Naive thymus-derived CD8-positive, alpha-beta T cell (primary cell): ENCODE results near the gene ELFN2. TPM values are rescaled to one million over a fixed set of nuclear protein-coding genes. Genes with fewer than 3 reads are reported as not detected.
A peak's percentile ranks its signal among the peaks of the same experiment; 100 is the strongest.

Experiments used
- ATAC-seq, 2 donors: fragments of 150-1000 bp; cut with Tn5 transposase in 1 of 2; sonication (Bioruptor Pico), chemical (Tn5 transposase) in 1 of 2; 1 replicate in 1 of 2; 2 replicates in 1 of 2; pipeline ENCODE4 v1.10.0; 2021; ENCODE audit warnings: mild to moderate bottlenecking in 2 of 2, moderate library complexity in 2 of 2
- POLR2A ChIA-PET: fragments of 350-600 bp; sonication (Branson Sonifier 250); formaldehyde crosslinking; loops from one replicate; lab custom pipeline; 2021; ENCODE audit warnings: antibody characterized with exemption; lab: Charles Lee
- DNase-seq, 10 donors: peaks; one replicate each; pipeline versions ENCODE4 v3.0.0 to v3.0.0-alpha.2; 2020 to 2022
- H3K27ac Mint-ChIP-seq, 10 donors: one replicate each; pipeline ENCODE4 v1.8.0; 2020 to 2022; ENCODE audit warnings: mild to moderate bottlenecking in 10 of 10, mixed read lengths in 10 of 10, moderate library complexity in 4 of 10, inconsistent platforms in 1 of 10
- H3K27me3 Mint-ChIP-seq, 5 donors: one replicate each; pipeline ENCODE4 v1.8.0; 2021 to 2022; ENCODE audit warnings: mixed read lengths in 5 of 5
- H3K36me3 Mint-ChIP-seq, 3 donors: one replicate each; pipeline ENCODE4 v1.8.0; 2020 to 2022; ENCODE audit warnings: mixed read lengths in 3 of 3, mild to moderate bottlenecking in 2 of 3, inconsistent platforms in 1 of 3
- H3K4me1 Mint-ChIP-seq, 4 donors: one replicate each; pipeline ENCODE4 v1.8.0; 2021 to 2022; ENCODE audit warnings: mixed read lengths in 4 of 4
- H3K4me3 Mint-ChIP-seq, 10 donors: one replicate each; pipeline ENCODE4 v1.8.0; 2020 to 2022; ENCODE audit warnings: mild to moderate bottlenecking in 10 of 10, mixed read lengths in 10 of 10, moderate library complexity in 6 of 10, inconsistent platforms in 1 of 10
- H3K9me3 Mint-ChIP-seq, 9 donors: one replicate each; pipeline ENCODE4 v1.8.0; 2020 to 2022; ENCODE audit warnings: mixed read lengths in 9 of 9, mild to moderate bottlenecking in 3 of 9, inconsistent platforms in 1 of 9, moderate library complexity in 1 of 9
- polyA plus RNA-seq, 3 donors: library from polyadenylated mRNA; unstranded; fragments of 300-500 nt; fragmentation: Illumina TruSeq; gene quantifications; one replicate each; pipeline ENCODE4 v1.2.3, GENCODE V29; 2021
- total RNA-seq, 8 experiments: library from RNA in 2 of 8; stranded (reverse) in 2 of 8; gene quantifications; one replicate each; pipeline ENCODE4 v1.2.3 and lab custom pipeline; 2021 to 2026

The ELFN2 gene
- total and polyA plus RNA-seq, 5 experiments from 2014 or later, result 0.55 to 0.88 TPM; not detected in 3

- Mint-ChIP-seq H3K9me3 (no peaks in the 10 kb centered on the region), H3K4me3 (no peak overlapping the region), H3K4me1 (peaks cover 0 to 11% (median 2%) of the 10 kb centered on the region in 4 donors), H3K27ac (no peak overlapping the region), H3K27me3 (peaks cover 1 to 22% (median 11%) of the 10 kb centered on the region in 5 donors), H3K36me3 (no peaks in the 10 kb centered on the region)
- no peak for DNase-seq
- no peak for ATAC-seq
- POLR2A ChIA-PET, result no interaction called here
These were observed 53.8 kb downstream of the ELFN2 start for GRCh38 chr22:37373451-37373850.

GRCh38 chr22:37371911-37372310, 55.4 kb downstream of the ELFN2 start:
- Mint-ChIP-seq H3K27ac (no peak overlapping the region), H3K36me3 (no peaks in the 10 kb centered on the region), H3K4me1 (peaks cover 0 to 13% (median 2%) of the 10 kb centered on the region in 4 donors), H3K4me3 (no peak overlapping the region), H3K9me3 (no peaks in the 10 kb centered on the region), H3K27me3 (peaks cover 1 to 22% (median 11%) of the 10 kb centered on the region in 5 donors)
- POLR2A ChIA-PET, result no interaction called here
- ATAC-seq, result no peak
- no peak for DNase-seq

- POLR2A ChIA-PET, result no interaction called here
- ATAC-seq (no peak), DNase-seq (no peak)
- no peaks in the 10 kb centered on the region for H3K9me3 Mint-ChIP-seq
- no peak overlapping the region for H3K4me3 Mint-ChIP-seq
- H3K27ac Mint-ChIP-seq, result no peak overlapping the region
- H3K4me1 Mint-ChIP-seq, result peaks cover 0 to 17% (median 2%) of the 10 kb centered on the region in 4 donors
- peaks cover under 1 to 18% (median 8%) of the 10 kb centered on the region in 5 donors for H3K27me3 Mint-ChIP-seq
- H3K36me3 Mint-ChIP-seq, result no peaks in the 10 kb centered on the region
These were observed 55.8 kb downstream of the ELFN2 start for GRCh38 chr22:37371491-37371890.

GRCh38 chr22:37370306-37370979, 56.8 kb downstream of the ELFN2 start:
- DNase-seq (no peak), ATAC-seq (no peak)
- peaks cover 0 to 23% (median 2%) of the 10 kb centered on the region in 4 donors for H3K4me1 Mint-ChIP-seq
- no peak overlapping the region for H3K4me3 Mint-ChIP-seq
- POLR2A ChIA-PET, result no interaction called here
- H3K36me3 Mint-ChIP-seq, result no peaks in the 10 kb centered on the region
- H3K27ac Mint-ChIP-seq, result no peak overlapping the region
- H3K27me3 Mint-ChIP-seq, result peaks cover 0 to 11% (median 4%) of the 10 kb centered on the region in 5 donors
- no peaks in the 10 kb centered on the region for H3K9me3 Mint-ChIP-seq

- Mint-ChIP-seq H3K4me1 (peaks cover 0 to 28% (median 2%) of the 10 kb centered on the region in 4 donors), H3K4me3 (no peak overlapping the region), H3K27me3 (peaks cover 0 to 8% (median 0%) of the 10 kb centered on the region in 5 donors), H3K36me3 (no peaks in the 10 kb centered on the region), H3K9me3 (no peaks in the 10 kb centered on the region), H3K27ac (peak overlapping the region in 1 of 10 donors; percentile 82)
- POLR2A ChIA-PET, result no interaction called here
- DNase-seq (no peak), ATAC-seq (no peak)
These were observed 57.8 kb downstream of the ELFN2 start for GRCh38 chr22:37369483-37369882.

GRCh38 chr22:37368058-37368457, 59.2 kb downstream of the ELFN2 start:
- ATAC-seq (no peak), DNase-seq (no peak)
- peaks cover 0 to 1% (median 0%) of the 10 kb centered on the region in 5 donors for H3K27me3 Mint-ChIP-seq
- H3K27ac Mint-ChIP-seq, result no peak overlapping the region
- POLR2A ChIA-PET, result no interaction called here
- no peaks in the 10 kb centered on the region for H3K9me3 Mint-ChIP-seq
- peaks cover 0 to 28% (median 1%) of the 10 kb centered on the region in 4 donors for H3K4me1 Mint-ChIP-seq
- no peaks in the 10 kb centered on the region for H3K36me3 Mint-ChIP-seq
- no peak overlapping the region for H3K4me3 Mint-ChIP-seq

- DNase-seq (no peak), ATAC-seq (no peak)
- POLR2A ChIA-PET, result no interaction called here
- Mint-ChIP-seq H3K27me3 (no peaks in the 10 kb centered on the region), H3K4me1 (peaks cover 1 to 29% (median 5%) of the 10 kb centered on the region in 4 donors), H3K27ac (peak overlapping the region in 1 of 10 donors; percentile 57), H3K4me3 (no peak overlapping the region), H3K36me3 (no peaks in the 10 kb centered on the region), H3K9me3 (no peaks in the 10 kb centered on the region)
These were observed 60.7 kb downstream of the ELFN2 start for GRCh38 chr22:37366601-37367000.

- Mint-ChIP-seq H3K4me3 (no peak overlapping the region), H3K36me3 (no peaks in the 10 kb centered on the region), H3K9me3 (no peaks in the 10 kb centered on the region), H3K27ac (no peak overlapping the region), H3K27me3 (no peaks in the 10 kb centered on the region), H3K4me1 (peaks cover 5 to 32% (median 10%) of the 10 kb centered on the region in 4 donors)
- no peak for ATAC-seq
- POLR2A ChIA-PET, result no interaction called here
- no peak for DNase-seq
These were observed 61.3 kb downstream of the ELFN2 start for GRCh38 chr22:37365950-37366349.

GRCh38 chr22:37363261-37363992, 63.9 kb downstream of the ELFN2 start:
- POLR2A ChIA-PET, result no interaction called here
- no peak overlapping the region for H3K4me3 Mint-ChIP-seq

GRCh38 chr22:37362621-37363020, 64.7 kb downstream of the ELFN2 start:
- ATAC-seq (no peak), DNase-seq (no peak)
- H3K36me3 Mint-ChIP-seq, result no peaks in the 10 kb centered on the region
- H3K27me3 Mint-ChIP-seq, result no peaks in the 10 kb centered on the region
- H3K4me1 Mint-ChIP-seq, result peaks cover 5 to 24% (median 10%) of the 10 kb centered on the region in 4 donors
- POLR2A ChIA-PET, result no interaction called here
- H3K27ac Mint-ChIP-seq, result peak overlapping the region in 1 of 10 donors; percentile 79
- no peak overlapping the region for H3K4me3 Mint-ChIP-seq
- no peaks in the 10 kb centered on the region for H3K9me3 Mint-ChIP-seq

More at GRCh38 chr22:37363261-37363992, 63.9 kb downstream of the ELFN2 start:
- DNase-seq (no peak), ATAC-seq (no peak)
- H3K27ac Mint-ChIP-seq, result peak overlapping the region in 1 of 10 donors; percentile 26
- H3K9me3 Mint-ChIP-seq, result no peaks in the 10 kb centered on the region
- no peaks in the 10 kb centered on the region for H3K27me3 Mint-ChIP-seq
- H3K36me3 Mint-ChIP-seq, result no peaks in the 10 kb centered on the region
- peaks cover 5 to 24% (median 10%) of the 10 kb centered on the region in 4 donors for H3K4me1 Mint-ChIP-seq

- DNase-seq (no peak), ATAC-seq (no peak)
- H3K27ac Mint-ChIP-seq, result no peak overlapping the region
- POLR2A ChIA-PET, result no interaction called here
- no peaks in the 10 kb centered on the region for H3K36me3 Mint-ChIP-seq
- no peaks in the 10 kb centered on the region for H3K9me3 Mint-ChIP-seq
- H3K4me1 Mint-ChIP-seq, result peaks cover 4 to 10% (median 7%) of the 10 kb centered on the region in 4 donors
- peaks cover 0 to 4% (median 0%) of the 10 kb centered on the region in 5 donors for H3K27me3 Mint-ChIP-seq
- H3K4me3 Mint-ChIP-seq, result no peak overlapping the region
These were observed 68.4 kb downstream of the ELFN2 start for GRCh38 chr22:37358917-37359316.

GRCh38 chr22:37358386-37358785, 68.9 kb downstream of the ELFN2 start:
- DNase-seq, result no peak
- Mint-ChIP-seq H3K4me3 (no peak overlapping the region), H3K27ac (no peak overlapping the region), H3K36me3 (no peaks in the 10 kb centered on the region), H3K4me1 (peaks cover 4 to 10% (median 7%) of the 10 kb centered on the region in 4 donors), H3K27me3 (peaks cover 0 to 4% (median 0%) of the 10 kb centered on the region in 5 donors), H3K9me3 (no peaks in the 10 kb centered on the region)
- POLR2A ChIA-PET, result no interaction called here
- no peak for ATAC-seq

- Mint-ChIP-seq H3K4me3 (no peak overlapping the region), H3K27ac (no peak overlapping the region), H3K9me3 (no peaks in the 10 kb centered on the region), H3K27me3 (peaks cover 0 to 4% (median 0%) of the 10 kb centered on the region in 5 donors), H3K36me3 (no peaks in the 10 kb centered on the region), H3K4me1 (peaks cover 4 to 10% (median 7%) of the 10 kb centered on the region in 4 donors)
- POLR2A ChIA-PET, result no interaction called here
- ATAC-seq (no peak), DNase-seq (no peak)
These were observed 69.7 kb downstream of the ELFN2 start for GRCh38 chr22:37357446-37358075.
